H1 (cell line): ENCODE measurements around the gene CORO1A. TPM values are rescaled to one million over a fixed set of nuclear protein-coding genes. Genes with fewer than 3 reads are reported as not detected.

Experiments used
- CEBPB ChIP-seq: IDR thresholded peaks from 2 replicates; pipeline ENCODE4 v1.6.1; 2012; ENCODE audit warnings: low read depth, low read length
- JUN ChIP-seq: IDR thresholded peaks from 2 replicates; pipeline ENCODE4 v1.6.1; 2011; ENCODE audit warnings: low read depth, mild to moderate bottlenecking, improper control_type of control experiment, low read length
- KDM1A ChIP-seq: fragments of 200-600, 300-600 bp; sonication (generic); IDR thresholded peaks from 2 replicates; pipeline ENCODE4 v1.7.1; 2016; ENCODE audit warnings: mild to moderate bottlenecking, low read length, borderline replicate concordance
- MAX ChIP-seq: IDR thresholded peaks from 2 replicates; pipeline ENCODE4 v1.6.1; 2012; ENCODE audit warnings: inconsistent platforms
- SAP30 ChIP-seq: fragments of 300-600 bp; sonication (generic); IDR thresholded peaks from 2 replicates; pipeline ENCODE4 v1.7.1; 2012; ENCODE audit warnings: low read length, moderate library complexity, mild to moderate bottlenecking, inconsistent platforms; ENCODE audit not compliant: insufficient read depth, insufficient replicate concordance
- SIX5 ChIP-seq: IDR thresholded peaks from 2 replicates; pipeline ENCODE4 v1.6.1; 2011; ENCODE audit warnings: mild to moderate bottlenecking, low read depth, low read length
- SRF ChIP-seq: IDR thresholded peaks from 2 replicates; pipeline ENCODE4 v1.6.1; 2011; ENCODE audit warnings: mild to moderate bottlenecking, low read depth, low read length, moderate library complexity
- TCF12 ChIP-seq: IDR thresholded peaks from 2 replicates; pipeline ENCODE4 v1.6.1; 2011; ENCODE audit warnings: low read depth, mild to moderate bottlenecking, low read length
- TEAD4 ChIP-seq: IDR thresholded peaks from 2 replicates; pipeline ENCODE4 v1.6.1; 2012; ENCODE audit warnings: low read depth, low read length, inconsistent platforms, mixed read lengths
- polyA plus RNA-seq, 7 experiments: library from polyadenylated mRNA; depleted of rRNA in 3 of 7; stranded (reverse) in 5 of 7; unstranded in 2 of 7; fragments of >200 nt in 5 of 7; fragments of 200-250 nt in 2 of 7; gene quantifications; 1 replicate in 5 of 7; 2 replicates in 1 of 7; 4 replicates in 1 of 7; pipeline versions ENCODE4 v1.2.1 to v1.2.3, GENCODE V29; 2011 to 2013; ENCODE audit warnings: missing spikeins in 2 of 7, mixed read lengths in 2 of 7
- total RNA-seq: library from RNA; stranded (reverse); fragmentation: NEBNext Ultra II Directional; extraction: Animal tissue kit (Norgen Biotek cat#: 25700); gene quantifications from 2 replicates; pipeline ENCODE4 v1.2.1, GENCODE V29; 2021

CORO1A gene
- total and polyA plus RNA-seq, 2 of the 8 experiments (the other 6 are each of a cell fraction or from before 2014, with no cell fraction given): 10.9 to 11.7 TPM

GRCh38 chr16:30147843-30148510 is 35.4 kb upstream of the CORO1A start (continued):
- TF ChIP-seq TEAD4 (no peak), CEBPB (no peak), KDM1A (no peak), TCF12 (no peak), JUN (no peak), MAX (no peak), SRF (no peak), SAP30 (no peak), SIX5 (no peak)
